Activated CD8-positive, alpha-beta memory T cell treated with anti-CD3 and anti-CD28 coated beads for 24 hours (primary cell): ENCODE results near the gene ARID5A.

ENCODE experiments used
- DNase-seq: peaks from one replicate; pipeline ENCODE4 v3.0.0-alpha.2; 2020

The ARID5A gene

GRCh38 chr2:96506907-96507240 lies 29.7 kb upstream of the ARID5A start:
- peak; percentile 52 for DNase-seq

GRCh38 chr2:96507957-96508520 lies 28.5 kb upstream of the ARID5A start:
- DNase-seq: peak; percentile 99

- no peak for DNase-seq
Observed at GRCh38 chr2:96508521-96509113, 27.9 kb upstream of the ARID5A start.

GRCh38 chr2:96509114-96509846 lies 27.3 kb upstream of the ARID5A start:
- DNase-seq: peak; percentile 89

DNA sequence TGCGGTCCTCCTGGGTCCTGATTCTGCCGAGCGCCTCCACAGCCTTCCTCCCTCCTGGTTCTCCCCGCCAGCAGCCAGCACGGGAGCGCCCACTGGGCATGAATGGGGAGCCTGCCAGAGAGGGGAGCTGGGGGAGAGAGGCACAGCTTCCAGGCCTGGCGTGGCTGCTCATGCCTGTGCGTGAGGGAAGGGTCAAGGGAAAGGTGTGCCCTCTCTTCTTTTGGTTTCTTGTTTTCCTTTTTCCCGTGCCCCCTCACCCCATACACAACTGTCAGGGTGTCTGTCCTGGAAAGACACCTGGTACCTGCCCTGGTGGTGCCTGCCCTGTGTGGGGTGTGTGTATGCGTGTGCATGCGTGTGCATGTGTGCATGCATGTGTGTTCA lies 26.7 kb upstream of the ARID5A start:
- no peak for DNase-seq

DNA sequence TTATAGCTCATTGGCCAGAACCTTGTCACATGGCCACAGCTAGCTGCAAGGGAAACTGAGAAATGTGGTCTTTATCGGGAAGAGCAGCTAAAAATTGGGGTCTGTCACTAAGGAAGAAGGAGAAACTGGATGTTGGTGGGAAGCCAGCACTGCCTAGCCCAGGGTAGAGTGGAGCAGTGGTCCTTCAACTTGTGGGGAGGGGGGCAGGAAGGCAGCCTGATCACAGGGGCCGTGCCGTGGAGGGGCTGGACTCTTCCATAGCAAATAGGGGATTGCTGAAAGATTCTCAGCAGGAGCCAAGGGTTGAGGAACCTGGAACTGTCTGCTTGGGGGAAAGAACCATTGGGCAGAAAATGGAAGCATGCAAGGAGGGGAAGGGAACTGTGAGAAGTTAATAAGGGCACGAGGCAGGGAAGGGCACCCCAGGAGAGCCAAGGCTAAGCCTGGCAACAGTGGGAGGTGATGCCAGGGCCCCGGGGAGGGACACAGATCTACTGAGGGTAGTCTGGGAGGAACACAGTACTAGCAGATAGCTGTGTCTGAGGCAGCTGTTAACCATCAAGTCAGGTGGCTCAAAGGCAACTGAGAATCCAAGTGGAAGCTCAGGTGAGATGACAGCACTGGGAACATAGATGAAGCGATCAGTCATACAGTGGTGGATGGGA lies 25.5 kb upstream of the ARID5A start:
- DNase-seq: peak; percentile 51

DNA sequence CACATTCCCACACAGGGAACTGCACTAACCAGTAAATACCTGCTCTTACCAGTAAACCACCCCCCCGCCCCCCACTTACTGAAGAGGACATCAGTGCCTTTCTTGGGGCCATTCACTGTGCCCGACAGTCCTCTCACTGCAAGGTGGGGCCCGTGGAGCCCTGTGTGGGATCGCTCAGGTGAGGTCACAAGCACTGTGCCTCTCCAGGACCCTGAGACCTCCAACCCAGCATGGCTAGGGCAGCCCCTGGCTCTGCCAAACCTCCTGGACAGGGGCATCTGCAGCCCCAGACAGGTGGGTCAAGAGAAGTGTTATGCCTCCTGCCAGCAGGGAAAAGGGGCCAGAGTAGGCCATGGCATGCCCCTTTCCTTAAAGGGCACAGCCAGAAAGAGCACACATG lies 24.7 kb upstream of the ARID5A start:
- peak; percentile 55 for DNase-seq

DNA sequence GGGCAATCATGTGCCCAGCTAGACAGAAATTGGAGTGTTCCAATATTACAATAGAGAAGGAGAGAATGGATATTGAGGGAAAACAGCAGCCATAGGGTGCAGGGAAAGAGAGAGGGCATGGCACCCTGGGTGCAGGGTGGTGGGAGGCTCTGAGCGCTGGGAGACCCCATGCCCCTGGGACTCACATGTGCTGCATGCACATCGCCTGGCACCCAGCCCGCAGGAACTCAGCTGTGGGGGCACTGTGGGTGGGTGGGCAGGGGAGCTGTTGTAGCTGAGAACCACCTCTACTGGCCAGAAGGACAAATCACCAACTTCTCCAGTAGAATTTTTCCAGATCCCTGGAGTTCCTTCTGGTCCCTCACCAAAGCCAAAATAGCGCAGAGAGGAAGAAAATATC lies 24.2 kb upstream of the ARID5A start:
- DNase-seq: peak; percentile 33

DNA sequence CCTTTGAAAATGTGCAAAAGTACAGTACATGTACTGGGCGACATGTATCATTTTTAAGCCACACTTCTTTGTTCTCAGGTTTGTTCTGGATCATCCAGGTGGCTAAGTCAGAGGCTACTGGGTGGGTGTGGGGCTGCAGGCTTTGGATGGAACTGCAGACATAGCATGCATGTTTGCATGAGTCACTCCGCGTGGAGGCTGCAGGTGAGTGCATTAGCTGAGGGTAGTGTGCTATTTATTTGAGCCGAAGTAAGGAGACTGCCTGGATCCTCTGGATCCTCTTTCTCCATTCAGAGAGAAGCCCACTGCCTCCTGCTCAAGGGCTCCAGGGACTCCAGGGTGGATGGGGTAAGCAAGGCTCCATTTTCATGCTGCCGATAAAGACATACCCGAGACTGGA lies 22.0 kb upstream of the ARID5A start:
- DNase-seq: peak; percentile 49

DNA sequence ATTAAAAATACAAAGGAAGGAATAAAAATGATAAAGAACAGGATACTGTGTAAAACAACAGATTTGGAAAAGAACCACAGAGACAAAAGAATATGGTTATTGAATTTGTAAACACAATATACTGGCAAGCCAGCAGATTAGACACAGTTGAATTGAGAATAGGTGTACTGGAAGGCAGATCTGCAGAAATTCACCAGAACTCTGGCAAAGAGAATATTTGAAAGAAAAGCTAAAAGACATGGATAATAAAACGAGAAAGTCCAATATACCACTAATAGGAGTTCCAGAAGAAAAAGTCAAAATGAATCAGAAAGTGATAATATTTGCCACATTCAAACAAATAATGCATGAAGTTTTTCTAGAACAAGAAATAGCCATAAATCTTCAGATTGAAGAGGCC lies 19.5 kb upstream of the ARID5A start:
- no peak for DNase-seq

GRCh38 chr2:96520231-96520630 lies 16.3 kb upstream of the ARID5A start:
- no peak for DNase-seq

- no peak for DNase-seq
Observed at GRCh38 chr2:96520697-96521096, 15.9 kb upstream of the ARID5A start.

DNA sequence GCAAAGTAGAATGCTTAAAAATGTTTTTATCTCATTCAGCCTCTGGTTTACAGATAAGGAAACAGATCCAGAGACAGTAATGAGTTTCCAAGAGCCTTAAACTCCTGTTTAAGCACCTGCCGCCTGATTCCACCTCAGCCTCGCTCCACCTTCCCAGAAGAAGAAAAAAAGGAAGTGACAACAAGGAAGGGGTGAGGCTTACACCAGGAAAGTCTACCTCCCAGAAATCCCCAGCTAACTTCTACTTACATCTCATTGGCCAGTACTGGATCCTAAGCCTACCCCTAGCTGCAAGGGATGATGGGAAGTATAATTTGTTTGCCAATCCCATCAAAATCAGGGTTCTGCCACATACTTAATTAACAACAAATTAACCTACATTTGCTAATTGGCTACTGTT lies 15.3 kb upstream of the ARID5A start:
- DNase-seq: no peak

DNA sequence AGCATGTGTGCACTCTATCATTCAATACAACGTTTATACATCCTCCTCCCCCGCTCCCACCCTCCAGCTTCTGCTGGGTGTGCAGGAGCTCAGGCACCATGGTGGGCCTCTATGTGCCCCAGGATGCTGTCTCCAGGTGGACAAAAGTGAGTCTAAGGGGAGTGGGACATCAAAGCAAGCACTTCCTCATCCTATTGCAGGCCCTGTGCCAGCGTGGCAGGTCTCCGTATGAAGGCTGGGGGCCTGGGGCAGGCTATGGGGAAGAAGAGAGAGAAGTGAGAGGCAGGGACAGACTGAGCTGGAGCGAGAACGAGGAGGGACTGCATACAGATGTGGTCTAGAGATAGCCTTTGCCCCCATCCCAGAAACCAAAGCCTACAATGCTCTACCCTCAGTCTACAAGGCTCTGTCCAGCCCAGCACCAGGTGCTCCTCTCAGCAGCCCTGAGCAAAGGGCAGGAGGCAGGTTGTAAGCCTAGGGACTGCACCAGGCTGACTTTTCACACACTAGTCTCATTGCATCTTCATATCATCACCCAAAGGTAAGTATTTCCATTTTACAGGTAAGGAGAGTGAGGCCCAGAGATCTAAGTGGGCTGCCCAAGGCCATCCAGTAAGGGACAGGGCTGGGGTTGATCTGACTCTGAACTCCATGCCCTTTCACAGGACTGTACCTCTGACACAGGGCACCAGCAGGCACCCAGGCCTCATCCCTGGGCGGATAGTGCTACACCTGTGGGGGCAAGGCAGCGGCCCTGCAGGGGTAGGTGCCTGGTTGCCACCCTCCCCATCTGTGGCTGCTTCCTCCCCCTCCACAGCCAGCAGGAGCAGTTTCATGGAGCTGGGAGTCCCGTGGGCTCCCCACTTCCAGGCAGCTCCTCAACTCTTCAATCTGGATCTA lies 14.0 kb upstream of the ARID5A start:
- no peak for DNase-seq

DNA sequence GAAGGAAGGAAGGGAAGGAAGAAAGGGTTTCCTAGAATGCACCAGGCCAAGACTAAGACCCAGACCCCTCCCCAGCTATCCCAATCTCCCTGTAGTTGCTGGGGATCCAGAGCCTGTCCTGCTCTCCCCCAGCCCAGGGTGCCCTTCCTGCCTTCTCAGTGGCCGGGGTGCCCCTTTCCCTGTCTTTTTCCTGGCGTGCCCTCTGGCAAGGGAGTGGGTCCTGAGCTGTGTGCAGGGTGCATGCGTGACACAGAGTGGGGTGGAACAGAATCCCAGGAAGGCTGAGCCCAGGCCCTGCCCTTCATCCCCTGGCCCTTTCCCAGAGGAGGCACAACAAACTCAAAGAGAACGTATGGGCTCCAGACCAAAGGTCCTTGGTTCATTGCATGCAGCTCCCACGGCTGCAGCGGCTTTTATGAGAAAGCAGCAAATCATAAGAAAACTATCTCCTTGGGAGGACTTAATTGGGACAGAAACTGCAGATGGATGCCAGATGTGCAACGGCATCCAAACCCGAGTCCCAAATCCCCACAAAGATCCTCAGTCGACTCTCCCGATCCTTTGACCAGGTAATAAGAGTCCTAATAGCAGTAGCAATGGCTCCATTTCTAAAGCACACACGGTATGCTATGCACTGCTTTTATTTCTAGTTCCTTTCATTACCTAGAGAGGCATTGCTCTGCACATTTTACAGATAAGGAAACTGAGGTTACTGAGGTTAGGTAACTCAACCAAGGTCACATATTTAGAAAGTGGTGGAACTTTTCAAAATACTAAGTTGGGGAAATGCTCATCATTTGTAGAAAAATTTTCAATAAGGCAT lies 12.7 kb upstream of the ARID5A start:
- no peak for DNase-seq

GRCh38 chr2:96524482-96525210 lies 11.9 kb upstream of the ARID5A start:
- peak; percentile 59 for DNase-seq

- DNase-seq: peak; percentile 59
Observed at GRCh38 chr2:96525211-96525507, 11.4 kb upstream of the ARID5A start.

DNA sequence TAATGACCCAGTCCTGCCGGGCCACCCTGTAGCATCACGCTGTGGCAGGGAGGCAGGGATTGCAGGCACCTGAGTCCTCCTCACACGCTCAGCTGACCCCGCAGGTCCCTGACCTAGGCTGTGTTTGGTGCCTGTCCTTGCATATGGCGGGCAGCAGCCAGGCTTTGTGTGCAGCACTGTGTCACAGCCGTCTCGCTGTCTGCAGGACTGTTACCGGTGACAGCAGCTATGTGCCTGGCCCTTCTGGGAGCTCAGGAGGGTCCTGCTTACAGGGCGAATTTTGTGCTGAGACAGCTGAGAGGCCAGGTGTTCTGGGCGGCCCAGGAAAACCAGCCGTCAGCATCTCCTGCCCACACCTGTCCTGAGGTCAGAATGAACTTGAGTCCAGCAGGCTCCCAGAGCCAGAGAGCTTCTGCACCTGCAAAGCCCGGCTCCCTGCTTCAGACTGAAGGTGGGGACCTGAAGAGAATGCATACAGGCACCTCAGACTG lies 10.4 kb upstream of the ARID5A start:
- DNase-seq: peak; percentile 59

DNA sequence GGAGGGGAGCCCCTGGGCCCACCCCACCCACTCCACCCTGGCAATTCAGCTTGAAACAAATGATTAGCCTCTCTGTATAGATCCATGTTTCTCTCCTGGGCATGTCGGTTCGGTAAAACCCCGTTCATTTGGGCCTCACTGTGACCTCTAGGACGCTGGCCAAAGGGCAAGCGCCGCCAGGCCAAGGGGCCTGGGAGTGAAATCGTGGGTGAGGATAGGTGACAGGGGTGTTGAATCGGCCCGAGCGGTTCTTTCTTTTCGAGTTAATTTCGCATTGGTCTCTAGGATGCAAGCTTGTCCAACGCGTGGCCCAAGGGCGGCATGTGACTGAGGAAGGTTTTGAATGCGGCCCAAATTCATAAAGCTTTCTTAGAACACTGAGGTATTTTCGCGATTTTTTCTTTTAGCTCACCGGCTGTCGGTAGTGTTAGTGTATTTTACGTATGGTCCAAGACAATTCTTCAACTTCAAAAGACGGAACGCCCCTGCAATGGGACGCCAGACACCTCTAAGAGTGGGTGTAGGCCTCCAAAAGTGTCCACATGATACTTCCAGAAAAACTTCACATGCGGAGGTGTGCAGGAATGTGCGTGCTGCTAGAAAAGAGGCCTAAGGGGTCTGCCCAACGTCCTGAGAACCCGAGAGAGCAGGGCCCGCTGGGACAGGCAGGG lies 9.8 kb upstream of the ARID5A start:
- DNase-seq: peak; percentile 61

GRCh38 chr2:96527286-96528005 lies 9.1 kb upstream of the ARID5A start:
- DNase-seq: peak; percentile 86
